Brain pericyte (primary cell): Measurements from ENCODE around the gene FIGLA.

ENCODE experiments used
- DNase-seq: peaks from one replicate; pipeline ENCODE4 v3.0.0-alpha.2; 2012; ENCODE audit warnings: low read depth, low spot score

Gene FIGLA

DNA sequence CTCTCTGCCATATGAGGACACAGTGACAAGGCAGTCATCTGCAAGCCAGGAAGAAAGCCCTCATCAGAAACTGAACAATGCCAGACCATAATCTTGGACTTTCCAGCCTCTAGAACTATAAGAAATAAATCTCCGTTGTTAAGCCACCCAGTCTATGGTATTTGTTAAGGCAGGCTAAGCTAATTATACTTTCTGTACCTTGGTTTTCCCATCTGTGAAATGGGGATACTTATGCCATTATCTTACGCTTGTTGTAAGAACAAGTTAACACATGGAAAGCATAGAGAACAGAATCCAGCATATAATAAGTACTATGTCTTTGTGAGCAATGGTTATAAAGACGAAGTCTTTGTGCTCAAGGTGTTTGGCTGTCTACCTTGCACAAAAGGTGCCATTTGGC lies 14.2 kb downstream of the FIGLA start:
- no peak for DNase-seq

- no peak for DNase-seq
Measured at GRCh38 chr2:70775141-70775540, 15.3 kb downstream of the FIGLA start.

DNA sequence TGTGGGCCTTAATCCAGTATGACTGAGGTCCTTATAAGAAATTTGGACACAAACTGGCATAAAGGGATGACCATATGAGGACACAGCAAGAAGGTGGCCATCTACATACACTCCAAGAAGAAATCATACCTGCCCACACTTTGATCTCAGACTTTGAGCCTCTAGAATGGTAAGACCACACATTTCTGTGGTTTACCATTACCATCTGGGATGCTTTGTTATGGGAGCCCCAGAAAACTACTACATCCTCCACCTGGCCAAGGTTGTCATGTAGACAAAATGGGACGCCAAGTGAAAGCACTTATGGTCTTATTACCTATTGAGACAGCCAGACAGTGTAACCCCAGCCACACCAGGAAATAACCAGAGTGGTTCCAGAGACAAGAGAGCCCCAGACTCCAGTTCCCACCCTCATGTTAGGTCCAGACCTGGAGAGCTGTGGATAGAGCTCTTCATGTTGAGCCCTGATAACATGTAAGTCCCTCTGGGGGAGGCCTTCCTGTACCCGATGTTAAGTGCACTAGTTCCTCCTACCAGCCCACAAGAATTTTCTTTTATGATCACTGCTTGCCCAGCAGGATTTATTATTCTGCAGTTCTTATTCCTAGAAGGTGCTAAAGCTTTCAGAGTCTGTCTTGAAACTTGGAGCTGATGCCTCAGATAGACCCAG lies 17.8 kb downstream of the FIGLA start:
- DNase-seq = no peak

GRCh38 chr2:70771446-70771845 lies 19.0 kb downstream of the FIGLA start:
- DNase-seq = no peak

- no peak for DNase-seq
Measured at GRCh38 chr2:70769450-70769849, 21.0 kb downstream of the FIGLA start.

GRCh38 chr2:70768590-70769085 lies 21.8 kb downstream of the FIGLA start:
- DNase-seq = no peak

- no peak for DNase-seq
Measured at GRCh38 chr2:70767699-70768589, 22.5 kb downstream of the FIGLA start, which contains the start of gene ADD2. Gene ADD2, minus strand, starts transcription at chr2:70768200. Its CDS starts 61,792 bp downstream, at chr2:70706408.

GRCh38 chr2:70767079-70767698 lies 23.3 kb downstream of the FIGLA start:
- DNase-seq = no peak

- DNase-seq = no peak
Measured at GRCh38 chr2:70766357-70767078, 23.9 kb downstream of the FIGLA start.

DNA sequence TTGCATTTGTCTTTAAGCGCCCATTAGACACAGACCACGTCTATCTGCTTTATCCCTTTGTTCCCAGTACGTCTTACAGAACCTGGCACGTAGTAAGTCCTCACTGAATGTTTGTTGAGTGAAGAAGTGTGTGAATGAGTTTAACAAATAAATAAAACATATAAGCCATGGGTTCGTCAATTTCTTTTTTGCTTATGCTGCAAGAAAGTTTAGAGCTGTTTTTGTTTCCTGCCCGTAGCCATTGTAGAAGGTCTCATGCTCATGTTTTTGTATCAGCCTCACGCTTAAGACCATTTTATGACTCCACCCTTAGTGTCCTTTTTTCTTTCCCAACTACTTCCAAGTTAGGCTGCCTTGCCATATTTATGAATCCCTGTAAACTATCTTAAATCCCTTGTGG lies 24.9 kb downstream of the FIGLA start:
- DNase-seq = no peak

DNA sequence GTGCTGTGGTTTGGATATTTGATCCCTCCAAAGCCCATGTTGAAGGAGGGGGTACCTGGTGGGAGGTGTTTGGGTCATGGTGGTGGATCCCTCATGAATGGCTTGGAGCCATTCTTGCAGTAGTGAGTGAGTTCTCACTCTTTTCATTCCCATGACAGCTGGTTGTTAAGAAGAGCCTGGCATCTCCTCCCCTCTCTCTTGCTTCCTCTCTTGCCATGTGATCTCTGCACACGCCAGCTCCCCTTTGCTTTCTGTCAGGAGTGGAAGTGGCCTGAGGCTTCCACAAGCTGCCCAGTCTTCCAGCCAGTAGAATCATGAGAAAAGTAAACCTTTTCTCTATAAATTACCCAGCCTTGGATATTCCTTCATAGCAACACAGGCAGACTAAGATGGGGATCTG lies 31.0 kb downstream of the FIGLA start:
- no peak for DNase-seq

DNA sequence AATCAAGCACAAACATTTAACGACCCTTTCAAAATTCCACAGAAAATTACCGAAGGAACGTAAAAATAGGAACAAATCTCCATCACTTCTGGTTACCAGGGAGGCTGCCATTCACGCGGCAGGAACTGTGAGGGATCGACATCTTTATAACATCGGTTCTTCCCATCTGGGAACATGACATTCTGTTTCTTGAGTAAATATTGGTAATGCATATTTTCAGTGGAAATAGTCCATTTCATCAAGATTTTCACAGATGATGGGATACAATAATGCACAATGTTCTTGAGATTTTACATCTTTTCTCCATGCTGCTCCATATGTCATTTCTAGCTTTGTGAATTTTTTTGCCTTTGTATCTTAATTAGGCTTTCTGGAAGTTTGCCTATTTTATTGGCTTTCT lies 32.5 kb downstream of the FIGLA start:
- no peak for DNase-seq

- no peak for DNase-seq
Measured at GRCh38 chr2:70757360-70757759, 33.1 kb downstream of the FIGLA start.

GRCh38 chr2:70756128-70756527 lies 34.3 kb downstream of the FIGLA start:
- no peak for DNase-seq

GRCh38 chr2:70753902-70754301 lies 36.5 kb downstream of the FIGLA start:
- DNase-seq = no peak

- no peak for DNase-seq
Measured at GRCh38 chr2:70753031-70753430, 37.4 kb downstream of the FIGLA start.

GRCh38 chr2:70752396-70752795 lies 38.0 kb downstream of the FIGLA start:
- no peak for DNase-seq

DNA sequence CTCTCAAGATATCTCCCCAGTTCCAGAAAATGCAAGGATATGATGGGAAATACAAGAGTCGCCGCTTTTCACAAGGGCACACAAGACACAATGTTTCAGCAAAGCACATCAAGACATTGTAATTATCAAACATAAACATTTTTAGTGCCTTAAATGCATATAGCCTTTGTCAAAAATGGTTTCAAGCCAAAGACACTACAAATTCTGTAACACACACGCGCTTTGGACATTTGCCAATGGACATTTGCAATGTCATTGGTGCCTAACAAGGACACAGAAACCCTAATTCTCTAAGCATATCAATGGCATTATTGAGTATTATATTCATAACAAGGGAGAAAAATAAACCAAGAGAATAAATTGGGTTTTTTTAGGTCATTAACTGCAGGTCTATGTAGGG lies 38.6 kb downstream of the FIGLA start:
- DNase-seq = no peak

DNA sequence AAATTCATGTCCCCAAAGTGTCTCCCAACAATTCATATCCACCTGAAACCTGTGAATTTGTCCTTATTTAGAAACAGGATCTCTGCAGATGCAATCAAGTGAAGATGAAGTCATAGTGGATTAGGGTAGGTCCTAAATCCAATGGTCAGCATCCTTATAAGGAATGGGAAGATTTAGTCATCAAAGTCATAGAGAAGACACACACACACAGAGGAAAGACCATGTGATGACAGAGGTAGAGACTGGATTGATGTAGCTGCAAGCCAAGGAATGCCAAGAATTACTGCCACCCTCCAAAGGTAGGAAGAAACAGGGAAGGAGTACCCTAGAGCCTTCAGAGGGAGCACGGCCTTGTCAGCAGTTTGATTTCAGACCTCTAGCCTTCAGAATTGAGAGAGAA lies 40.1 kb downstream of the FIGLA start:
- DNase-seq = no peak

DNA sequence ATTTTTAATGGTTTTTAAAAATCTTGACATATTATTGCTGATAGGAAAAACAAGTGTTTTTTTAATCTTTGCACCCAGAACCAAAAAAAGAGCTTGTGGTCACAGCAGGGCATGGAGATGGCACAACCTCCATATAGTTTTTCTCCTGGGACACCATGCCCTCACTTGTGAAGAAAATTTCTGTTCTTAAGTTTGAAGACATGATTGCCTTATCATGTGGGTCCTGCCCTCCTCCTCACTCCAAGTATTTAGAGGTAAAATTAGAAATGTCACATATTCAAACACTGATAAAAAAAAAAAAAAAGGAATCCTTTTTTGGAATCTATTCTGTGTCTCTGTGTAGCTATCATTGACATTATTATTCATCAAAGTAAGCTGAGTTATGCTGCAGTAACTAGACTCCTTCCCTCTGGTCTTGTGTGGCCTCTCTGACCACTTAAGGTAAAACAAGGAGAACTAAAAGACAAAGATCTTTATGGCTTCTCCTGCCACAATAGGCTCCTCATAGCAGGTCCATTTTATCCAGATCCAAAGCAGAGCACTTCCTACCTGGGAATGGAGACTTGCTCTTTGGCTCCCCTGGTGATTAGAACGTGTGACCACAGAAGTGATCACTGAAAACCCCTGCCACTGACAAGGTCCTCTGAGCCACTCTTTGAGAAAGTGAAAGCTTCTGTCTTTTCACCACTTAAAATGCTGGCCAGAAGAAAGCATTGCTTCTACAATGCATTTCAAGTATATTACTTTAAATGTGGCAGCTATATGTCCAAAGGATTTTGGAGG lies 42.2 kb downstream of the FIGLA start:
- DNase-seq = no peak

DNA sequence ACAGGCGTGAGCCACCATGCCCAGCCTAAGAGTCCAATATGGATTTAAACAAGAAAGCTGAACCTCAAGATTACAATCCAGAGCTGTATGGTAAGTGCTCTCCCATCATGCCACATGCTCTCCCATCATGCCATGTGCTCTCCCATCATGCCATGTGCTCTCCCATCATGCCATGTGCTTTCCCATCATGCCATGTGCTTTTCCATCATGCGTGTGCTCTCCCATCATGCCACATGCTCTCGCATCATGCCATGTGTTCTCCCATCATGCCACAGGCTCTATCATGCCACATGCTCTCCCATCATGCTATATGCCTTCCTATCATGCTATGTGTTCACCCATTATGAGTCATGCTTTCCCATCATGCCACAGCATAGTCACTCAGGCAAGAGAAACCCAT lies 43.2 kb downstream of the FIGLA start:
- no peak for DNase-seq
